NCI-H2196 (cell line): ENCODE measurements around the gene SEZ6L.

Experiments
- DNase-seq: peaks from one replicate; lab custom pipeline; 2025; ENCODE audit not compliant: unreplicated experiment; lab: John Stamatoyannopoulos, UW

Gene SEZ6L

GRCh38 chr22:26239581-26239980 is 70.3 kb downstream of the SEZ6L start:
- DNase-seq: no peak

GRCh38 chr22:26241361-26241760 is 72.1 kb downstream of the SEZ6L start:
- DNase-seq: no peak

- DNase-seq: no peak
These were observed 75.7 kb downstream of the SEZ6L start for GRCh38 chr22:26245001-26245400.

- no peak for DNase-seq
These were observed 77.3 kb downstream of the SEZ6L start for GRCh38 chr22:26246552-26246951.

- DNase-seq: no peak
These were observed 82.6 kb downstream of the SEZ6L start for GRCh38 chr22:26251869-26252268.

- DNase-seq: no peak
These were observed 90.2 kb downstream of the SEZ6L start for GRCh38 chr22:26259510-26259909.

- no peak for DNase-seq
These were observed 94.9 kb downstream of the SEZ6L start for GRCh38 chr22:26264162-26264561.

GRCh38 chr22:26265281-26265680 is 96.0 kb downstream of the SEZ6L start:
- DNase-seq: no peak

GRCh38 chr22:26265909-26266308 is 96.6 kb downstream of the SEZ6L start:
- no peak for DNase-seq

GRCh38 chr22:26267856-26268255 is 98.6 kb downstream of the SEZ6L start:
- DNase-seq: peak; percentile 8

GRCh38 chr22:26269572-26269971 is 100.3 kb downstream of the SEZ6L start:
- DNase-seq: no peak

GRCh38 chr22:26271427-26271826 is 102.2 kb downstream of the SEZ6L start:
- DNase-seq: no peak

- peak; percentile 43 for DNase-seq
These were observed 103.9 kb downstream of the SEZ6L start for GRCh38 chr22:26273011-26273675.

GRCh38 chr22:26276529-26277160 is 107.4 kb downstream of the SEZ6L start:
- no peak for DNase-seq

GRCh38 chr22:26281941-26282340 is 112.7 kb downstream of the SEZ6L start:
- DNase-seq: no peak

GRCh38 chr22:26283330-26283729 is 114.1 kb downstream of the SEZ6L start:
- no peak for DNase-seq

- no peak for DNase-seq
These were observed 116.4 kb downstream of the SEZ6L start for GRCh38 chr22:26285632-26286031.

GRCh38 chr22:26286091-26286820 is 117.0 kb downstream of the SEZ6L start:
- no peak for DNase-seq

- no peak for DNase-seq
These were observed 118.3 kb downstream of the SEZ6L start for GRCh38 chr22:26287382-26288225.

- DNase-seq: no peak
These were observed 120.4 kb downstream of the SEZ6L start for GRCh38 chr22:26289611-26290101.
